HG03066 (cell line): ENCODE data around the gene SPINK5.

Experiments
- ATAC-seq: cut with Tn5 transposase; IDR thresholded peaks from one replicate; pipeline ENCODE4 v1.9.1; 2021; ENCODE audit warnings: low read depth; ENCODE audit not compliant: unreplicated experiment

SPINK5 gene

GRCh38 chr5:148091991-148092964 lies 28.5 kb downstream of the SPINK5 start:
- ATAC-seq, result no peak

- ATAC-seq, result no peak
Observed at GRCh38 chr5:148094336-148094735, 30.6 kb downstream of the SPINK5 start.

GRCh38 chr5:148104226-148104625 lies 40.4 kb downstream of the SPINK5 start:
- no peak for ATAC-seq

GRCh38 chr5:148107608-148108007 lies 43.8 kb downstream of the SPINK5 start:
- ATAC-seq, result no peak

GRCh38 chr5:148113243-148113642 lies 49.5 kb downstream of the SPINK5 start:
- no peak for ATAC-seq

- no peak for ATAC-seq
Observed at GRCh38 chr5:148120317-148120716, 56.5 kb downstream of the SPINK5 start.

- no peak for ATAC-seq
Observed at GRCh38 chr5:148125641-148126040, 61.9 kb downstream of the SPINK5 start.

GRCh38 chr5:148135091-148136048 lies 71.6 kb downstream of the SPINK5 start:
- no peak for ATAC-seq

GRCh38 chr5:148140846-148141245 lies 77.1 kb downstream of the SPINK5 start:
- ATAC-seq, result no peak

GRCh38 chr5:148141645-148142044 lies 77.9 kb downstream of the SPINK5 start:
- no peak for ATAC-seq

GRCh38 chr5:148145916-148146315 lies 82.1 kb downstream of the SPINK5 start:
- no peak for ATAC-seq

- no peak for ATAC-seq
Observed at GRCh38 chr5:148146487-148146886, 82.7 kb downstream of the SPINK5 start.

- no peak for ATAC-seq
Observed at GRCh38 chr5:148147415-148147814, 83.6 kb downstream of the SPINK5 start.

- ATAC-seq, result no peak
Observed at GRCh38 chr5:148151872-148152271, 88.1 kb downstream of the SPINK5 start.

GRCh38 chr5:148152781-148153180 lies 89.0 kb downstream of the SPINK5 start:
- ATAC-seq, result no peak

GRCh38 chr5:148156609-148157008 lies 92.8 kb downstream of the SPINK5 start:
- no peak for ATAC-seq

- ATAC-seq, result no peak
Observed at GRCh38 chr5:148162038-148162437, 98.3 kb downstream of the SPINK5 start.

- no peak for ATAC-seq
Observed at GRCh38 chr5:148163345-148163744, 99.6 kb downstream of the SPINK5 start.

- no peak for ATAC-seq
Observed at GRCh38 chr5:148166550-148167283, 102.9 kb downstream of the SPINK5 start.

GRCh38 chr5:148168246-148168645 lies 104.5 kb downstream of the SPINK5 start, which contains the start of gene SPINK14:
Gene SPINK14, plus strand, starts transcription at chr5:148168546. Its CDS starts 1,187 bp downstream, at chr5:148169733.
- no peak for ATAC-seq
